Hepatocyte (in vitro differentiated cells): ENCODE results near the gene HUWE1.

Experiments used
- EZH2 ChIP-seq: fragments of 200-600 bp; sonication (generic); IDR thresholded peaks from 2 replicates; pipeline ENCODE4 v1.6.1; 2016; ENCODE audit warnings: antibody characterized with exemption, mild to moderate bottlenecking, borderline replicate concordance
- TF ChIP-seq, protein P1 (sequence below): fragments of 200-600 bp; sonication (generic); IDR thresholded peaks from 2 replicates; pipeline ENCODE4 v1.5.1; 2016; ENCODE audit warnings: antibody characterized with exemption, mild to moderate bottlenecking; ENCODE audit not compliant: poor library complexity

DNA sequence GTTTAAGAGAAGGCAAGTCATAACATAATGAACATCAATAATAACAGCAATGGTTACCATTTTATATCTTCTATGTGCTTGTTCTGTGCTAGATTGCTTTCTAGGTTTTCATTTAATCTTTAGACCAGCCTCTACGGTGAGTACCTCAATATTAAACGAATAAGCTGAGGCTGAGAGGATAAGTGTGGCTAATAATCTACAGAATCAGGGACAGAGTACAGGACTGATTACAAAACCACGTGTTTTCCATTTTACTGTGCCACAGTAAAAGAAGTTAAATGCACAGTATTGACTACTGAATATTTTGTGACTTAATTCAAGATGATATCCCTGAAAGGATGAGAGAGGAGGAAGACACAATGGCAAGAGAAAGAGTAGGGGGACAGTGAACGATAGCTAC is 56.3 kb downstream of the HUWE1 start:
- TF ChIP-seq, protein P1, sequence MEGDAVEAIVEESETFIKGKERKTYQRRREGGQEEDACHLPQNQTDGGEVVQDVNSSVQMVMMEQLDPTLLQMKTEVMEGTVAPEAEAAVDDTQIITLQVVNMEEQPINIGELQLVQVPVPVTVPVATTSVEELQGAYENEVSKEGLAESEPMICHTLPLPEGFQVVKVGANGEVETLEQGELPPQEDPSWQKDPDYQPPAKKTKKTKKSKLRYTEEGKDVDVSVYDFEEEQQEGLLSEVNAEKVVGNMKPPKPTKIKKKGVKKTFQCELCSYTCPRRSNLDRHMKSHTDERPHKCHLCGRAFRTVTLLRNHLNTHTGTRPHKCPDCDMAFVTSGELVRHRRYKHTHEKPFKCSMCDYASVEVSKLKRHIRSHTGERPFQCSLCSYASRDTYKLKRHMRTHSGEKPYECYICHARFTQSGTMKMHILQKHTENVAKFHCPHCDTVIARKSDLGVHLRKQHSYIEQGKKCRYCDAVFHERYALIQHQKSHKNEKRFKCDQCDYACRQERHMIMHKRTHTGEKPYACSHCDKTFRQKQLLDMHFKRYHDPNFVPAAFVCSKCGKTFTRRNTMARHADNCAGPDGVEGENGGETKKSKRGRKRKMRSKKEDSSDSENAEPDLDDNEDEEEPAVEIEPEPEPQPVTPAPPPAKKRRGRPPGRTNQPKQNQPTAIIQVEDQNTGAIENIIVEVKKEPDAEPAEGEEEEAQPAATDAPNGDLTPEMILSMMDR, result no peak
- TF ChIP-seq EZH2, result no peak
